Calu3 (cell line): ENCODE data around the gene ESR1. TPM values are rescaled to one million over a fixed set of nuclear protein-coding genes. Genes with fewer than 3 reads are reported as not detected.

ENCODE experiments used
- BruUV-seq: library from RNA; stranded (reverse); fragments of 400-500 nt; replicated peaks from 2 replicates; lab custom pipeline; 2021; lab: Mats Ljungman, UMichigan
- CTCF ChIA-PET: fragments of 300-600 bp; sonication (Branson Sonifier 250); formaldehyde crosslinking; loops from one replicate; lab custom pipeline; 2022; ENCODE audit warnings: antibody characterized with exemption; lab: Charles Lee
- DNase-seq: peaks from one replicate; pipeline ENCODE4 v3.0.0; 2022
- H3K27ac Mint-ChIP-seq: one replicate; pipeline ENCODE4 v1.8.0; 2022; ENCODE audit warnings: mixed read lengths; ENCODE audit not compliant: unreplicated experiment
- H3K27me3 Mint-ChIP-seq: one replicate; pipeline ENCODE4 v1.8.0; 2022; ENCODE audit warnings: mixed read lengths; ENCODE audit not compliant: unreplicated experiment
- H3K36me3 Mint-ChIP-seq: one replicate; pipeline ENCODE4 v1.8.0; 2022; ENCODE audit warnings: mild to moderate bottlenecking, moderate library complexity, mixed read lengths; ENCODE audit not compliant: insufficient read depth, unreplicated experiment
- H3K4me1 Mint-ChIP-seq: one replicate; pipeline ENCODE4 v1.8.0; 2022; ENCODE audit warnings: mild to moderate bottlenecking, low read depth, mixed read lengths; ENCODE audit not compliant: unreplicated experiment
- H3K4me3 Mint-ChIP-seq: one replicate; pipeline ENCODE4 v1.8.0; 2022; ENCODE audit warnings: mild to moderate bottlenecking, low read depth, moderate library complexity, mixed read lengths; ENCODE audit not compliant: unreplicated experiment
- H3K9me3 Mint-ChIP-seq: one replicate; pipeline ENCODE4 v1.8.0; 2022; ENCODE audit warnings: low read depth, mixed read lengths; ENCODE audit not compliant: unreplicated experiment
- CTCF ChIP-seq: fragments of 200-600 bp; IDR thresholded peaks from one replicate; pipeline ENCODE4 v1.8.0; 2022; ENCODE audit warnings: antibody characterized with exemption; ENCODE audit not compliant: unreplicated experiment
- intact Hi-C: fragments of 100-400 bp; cut with micrococcal nuclease; formaldehyde crosslinking; loops from one replicate; pipeline ENCODE4 v1.10.0; 2022; ENCODE audit not compliant: unreplicated experiment
- total RNA-seq: library from RNA; stranded (reverse); gene quantifications from 2 replicates; pipeline ENCODE4 v1.2.3, GENCODE V29; 2022

Gene ESR1
- total RNA-seq, 1 experiment from 2014 or later: 0.50 TPM

GRCh38 chr6:151958332-151958731 lies 150.8 kb downstream of the ESR1 start:
- Mint-ChIP-seq H3K4me1 (peaks cover 22% of the 10 kb centered on the region), H3K27ac (no peak overlapping the region), H3K36me3 (no peaks in the 10 kb centered on the region), H3K27me3 (no peaks in the 10 kb centered on the region), H3K4me3 (no peak overlapping the region), H3K9me3 (peaks cover 8% of the 10 kb centered on the region)
- no TSS peak for BruUV-seq
- TF ChIP-seq CTCF: no peak
- DNase-seq: peak; percentile 6
- CTCF ChIA-PET: no interaction called here
- intact Hi-C loops: no loop called here

GRCh38 chr6:151959086-151959485 lies 151.6 kb downstream of the ESR1 start:
- Mint-ChIP-seq H3K9me3 (peaks cover 8% of the 10 kb centered on the region), H3K36me3 (no peaks in the 10 kb centered on the region), H3K27me3 (no peaks in the 10 kb centered on the region), H3K27ac (no peak overlapping the region), H3K4me3 (no peak overlapping the region), H3K4me1 (peaks cover 23% of the 10 kb centered on the region)
- BruUV-seq: no TSS peak
- intact Hi-C loops: no loop called here
- no peak for TF ChIP-seq CTCF
- CTCF ChIA-PET: no interaction called here
- no peak for DNase-seq

- no TSS peak for BruUV-seq
- H3K27ac Mint-ChIP-seq: no peak overlapping the region
- no peak for DNase-seq
- no peaks in the 10 kb centered on the region for H3K27me3 Mint-ChIP-seq
- H3K36me3 Mint-ChIP-seq: no peaks in the 10 kb centered on the region
- H3K9me3 Mint-ChIP-seq: peaks cover 8% of the 10 kb centered on the region
- CTCF ChIA-PET: no interaction called here
- intact Hi-C loops: loop anchor here (5.0 kb wide), 1 partner anchor 150 kb away; no protein-coding TSS in a partner anchor
- H3K4me3 Mint-ChIP-seq: no peak overlapping the region
- TF ChIP-seq CTCF: no peak
- H3K4me1 Mint-ChIP-seq: peaks cover 23% of the 10 kb centered on the region
Observed at GRCh38 chr6:151961809-151962208, 154.3 kb downstream of the ESR1 start.

GRCh38 chr6:151962246-151962846 lies 154.9 kb downstream of the ESR1 start:
- TF ChIP-seq CTCF: no peak
- intact Hi-C loops: loop anchor here (5.0 kb wide), 1 partner anchor 150 kb away; no protein-coding TSS in a partner anchor
- H3K27me3 Mint-ChIP-seq: no peaks in the 10 kb centered on the region
- peaks cover 23% of the 10 kb centered on the region for H3K4me1 Mint-ChIP-seq
- no peak overlapping the region for H3K4me3 Mint-ChIP-seq
- BruUV-seq: no TSS peak
- H3K9me3 Mint-ChIP-seq: peaks cover 8% of the 10 kb centered on the region
- H3K36me3 Mint-ChIP-seq: no peaks in the 10 kb centered on the region
- H3K27ac Mint-ChIP-seq: no peak overlapping the region
- CTCF ChIA-PET: no interaction called here
- peak; percentile 6 for DNase-seq
